Measurements from ENCODE around the gene NUP133. TPM values are rescaled to one million over a fixed set of nuclear protein-coding genes. Genes with fewer than 3 reads are reported as not detected.

Gene NUP133
- total and polyA plus RNA-seq, 2 of the 4 experiments (the other 2 are of a cell fraction): 13.4 to 30.5 TPM

DNA sequence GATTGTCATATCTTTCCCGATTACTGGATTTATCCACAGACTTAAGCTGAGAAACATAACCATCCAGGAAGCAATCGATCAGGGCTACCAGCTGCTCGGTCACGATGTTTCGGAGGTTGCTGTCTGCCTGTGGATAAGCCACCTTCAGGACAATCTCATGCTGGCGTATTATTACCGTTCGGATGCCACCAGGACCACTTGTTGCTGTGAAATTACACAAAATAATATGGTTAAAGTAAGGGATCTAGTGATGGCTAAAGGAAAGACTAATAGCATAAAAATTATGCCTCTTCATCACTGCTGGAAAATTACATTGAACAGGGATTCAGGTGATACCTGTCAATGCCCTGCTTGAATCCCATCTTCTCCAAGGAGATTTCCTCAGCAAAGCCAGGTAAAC is 43.5 kb downstream of the NUP133 start:
- Histone ChIP-seq H3K4me3 (ENCODE audit: insufficient read depth, low read depth, low read length) (no peak overlapping the region), H3K14ac (replicated peaks; ENCODE audit: low read depth, low read length) (no peak overlapping the region), H2AK9ac (replicated peaks; ENCODE audit: low read depth, low read length, poor library complexity) (no peak overlapping the region), H3K27me3 (ENCODE audit: control insufficient read depth, insufficient read depth, low read length) (no peaks in the 10 kb centered on the region), H3K9ac (ENCODE audit: low read depth, low read length) (no peak overlapping the region), H3K18ac (ENCODE audit: low read depth, low read length) (no peak overlapping the region), H2BK5ac (ENCODE audit: low read depth, low read length, poor library complexity, severe bottlenecking) (no peak overlapping the region), H4K91ac (ENCODE audit: insufficient read depth, low read depth, low read length) (no peak overlapping the region), H2BK15ac (ENCODE audit: low read depth, low read length) (no peak overlapping the region), H3K9me3 (ENCODE audit: control insufficient read depth, insufficient read depth, low read length) (no peaks in the 10 kb centered on the region), H3K23ac (ENCODE audit: low read depth, low read length) (no peak overlapping the region), H4K8ac (ENCODE audit: low read depth in 2 of 2, low read length in 2 of 2) (no peak overlapping the region), H2AK5ac (ENCODE audit: low read depth, low read length) (no peak overlapping the region), H3K4me1 (ENCODE audit: control insufficient read depth, insufficient read depth, low read length) (no peaks in the 10 kb centered on the region), H3K9me1 (ENCODE audit: insufficient read depth, low read length) (no peaks in the 10 kb centered on the region), H2BK20ac (ENCODE audit: low read depth, low read length) (no peak overlapping the region), H3K27ac (ENCODE audit: insufficient read depth, low read length) (no peak overlapping the region), H3K36me3 (ENCODE audit: control insufficient read depth, insufficient read depth, low read length) (peaks cover 35% of the 10 kb centered on the region), H4K5ac (ENCODE audit: low read depth, low read length) (no peak overlapping the region), H3K4me2 (ENCODE audit: low read depth, low read length) (no peak overlapping the region), H2AFZ (replicated peaks; ENCODE audit: low read length, poor library complexity) (no peak overlapping the region), H3K56ac (ENCODE audit: extremely low read depth, insufficient read depth, low read length) (no peak overlapping the region), H2BK120ac (ENCODE audit: low read depth, low read length) (no peak overlapping the region), H4K20me1 (ENCODE audit: insufficient read depth, low read length) (no peaks in the 10 kb centered on the region), H3K4ac (ENCODE audit: low read depth, low read length) (no peak overlapping the region), H3K79me1 (ENCODE audit: low read depth in 1 of 2, low read length in 2 of 2) (no peaks in the 10 kb centered on the region)
- TF ChIP-seq RFX5 (IDR thresholded peaks at IDR 0.05; ENCODE audit: low read depth, low read length): no peak
- TF ChIP-seq NFE2L2 (IDR thresholded peaks at IDR 0.05; ENCODE audit: low read depth, low read length): no peak
- TF ChIP-seq FOS (IDR thresholded peaks at IDR 0.05; ENCODE audit: low read depth, low read length): no peak
- TF ChIP-seq MAFK (IDR thresholded peaks at IDR 0.05; ENCODE audit: low read depth, low read length): no peak
- TF ChIP-seq ELK1 (IDR thresholded peaks at IDR 0.05; ENCODE audit: borderline replicate concordance, low read depth, low read length): no peak
- ATAC-seq (ENCODE audit: low read depth) (no peak), DNase-seq (no peak)
- intact Hi-C loops (cut with micrococcal nuclease) (no loop called here), dilution Hi-C loops (cut with HindIII; ENCODE audit: low sequenced_read_pairs, unreplicated experiment) (no loop called here), in situ Hi-C loops (cut with MboI; ENCODE audit: low sequenced_read_pairs) (no loop called here)
- no TSS peak for BruUV-seq (replicated peaks)
- WGBS, 2 experiments (ENCODE audit: extremely low coverage in 2 of 2, insufficient read length in 1 of 2): 100% methylated on average over 5 of the region's 8 CpGs; no CpG with 5 or more reads in 1 of the 2 experiments
- ChIA-PET POLR2A (ENCODE audit: unreplicated experiment) (no interaction called here), CTCF (no interaction called here)
